Body of pancreas (tissue), 4 donors: ENCODE results near the gene CARNS1.

Source experiments
- CTCF ChIP-seq, 7 experiments: fragments of 450-650 bp in 4 of 7; fragments of 200-600 bp in 3 of 7; sonication (generic) in 3 of 7; IDR thresholded peaks; one replicate each; pipeline ENCODE4 v1.5.1; 2016 to 2019; ENCODE audit warnings: antibody characterized with exemption in 7 of 7
- POLR2A ChIP-seq, 3 donors: fragments of 450-650 bp; IDR thresholded peaks; one replicate each; pipeline ENCODE4 v1.6.1; 2016; ENCODE audit warnings: antibody characterized with exemption in 3 of 3, mild to moderate bottlenecking in 2 of 3

DNA sequence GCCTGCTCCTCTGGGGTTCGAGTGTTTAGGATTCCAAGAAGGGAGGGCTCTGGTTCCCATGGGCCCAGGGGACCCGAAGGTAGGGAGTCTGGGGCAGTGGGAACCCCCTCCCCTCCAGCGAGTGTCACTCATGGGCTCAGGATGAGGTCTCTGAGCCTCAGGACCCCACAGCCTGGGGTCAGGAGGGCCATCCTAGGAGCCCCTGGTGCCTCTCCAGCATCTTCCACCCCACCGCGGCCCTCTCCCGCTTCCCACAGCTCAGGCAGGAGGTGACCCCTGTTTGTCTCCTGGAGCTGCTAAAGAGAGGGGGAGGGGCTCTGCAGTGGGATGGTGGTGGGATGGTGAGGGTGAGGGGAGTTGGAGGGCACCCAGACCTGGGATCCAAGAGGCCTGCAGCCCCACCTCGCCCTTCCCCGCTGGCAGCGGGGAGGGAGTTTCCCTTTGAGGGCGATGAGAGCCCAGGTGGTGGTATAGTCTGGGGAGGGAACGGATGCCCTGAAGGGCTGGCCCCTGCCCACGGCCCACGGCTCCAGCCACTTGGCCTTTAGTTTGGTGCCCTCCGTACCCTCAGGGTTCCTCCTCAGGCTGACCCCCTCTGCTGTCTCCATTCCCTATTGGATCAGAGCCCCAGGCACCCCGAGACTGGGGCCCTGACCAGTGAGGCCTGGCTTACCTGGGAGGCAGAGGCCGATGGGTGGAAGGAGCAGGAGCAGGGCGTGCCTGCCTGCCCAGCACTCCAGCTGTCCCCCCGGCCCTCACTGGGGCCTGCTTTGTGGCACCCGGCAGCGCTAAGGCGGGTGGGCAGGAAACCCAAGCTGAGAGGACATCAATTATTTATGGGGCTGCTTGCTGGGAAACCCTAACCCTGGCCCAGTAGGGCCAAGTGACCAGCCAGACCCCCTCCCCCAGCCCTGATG, 38.6 kb downstream of the CARNS1 start:
- TF ChIP-seq CTCF (IDR thresholded peaks at IDR 0.05) (no peak), POLR2A (IDR thresholded peaks at IDR 0.05) (no peak)
